ENCODE data around the gene BAZ1B. TPM values are rescaled to one million over a fixed set of nuclear protein-coding genes. Genes with fewer than 3 reads are reported as not detected.

Gene BAZ1B
- total RNA-seq, 4 donors from 2014 or later, result 51.3 to 62.8 (median 59.9) TPM

GRCh38 chr7:73565675-73566340 lies 43.7 kb upstream of the BAZ1B start:
- TF ChIP-seq CTCF (IDR thresholded peaks at IDR 0.05; ENCODE audit: low read depth), result no peak

- no peak for TF ChIP-seq CTCF (IDR thresholded peaks at IDR 0.05; ENCODE audit: low read depth)
Measured at GRCh38 chr7:73560109-73560835, 38.2 kb upstream of the BAZ1B start.

- no peak for TF ChIP-seq CTCF (IDR thresholded peaks at IDR 0.05; ENCODE audit: low read depth)
Measured at GRCh38 chr7:73557397-73558257, 35.5 kb upstream of the BAZ1B start, which contains the start of gene BCL7B. Gene BCL7B, minus strand, starts transcription at chr7:73557690. Its CDS starts 112 bp downstream, at chr7:73557578.

- TF ChIP-seq CTCF (IDR thresholded peaks at IDR 0.05; ENCODE audit: low read depth), result no peak
Measured at GRCh38 chr7:73557108-73557396, 35.0 kb upstream of the BAZ1B start.

GRCh38 chr7:73556208-73557107 lies 34.4 kb upstream of the BAZ1B start:
- TF ChIP-seq CTCF (IDR thresholded peaks at IDR 0.05; ENCODE audit: low read depth), result no peak

GRCh38 chr7:73555411-73555982 lies 33.4 kb upstream of the BAZ1B start:
- no peak for TF ChIP-seq CTCF (IDR thresholded peaks at IDR 0.05; ENCODE audit: low read depth)

Measured in subcutaneous adipose tissue (tissue), 4 donors.